ENCODE measurements around the gene STUB1. TPM values are rescaled to one million over a fixed set of nuclear protein-coding genes. Genes with fewer than 3 reads are reported as not detected.

STUB1 gene
- total and polyA plus RNA-seq, 2 of the 8 experiments (the other 6 are each of a cell fraction or from before 2014, with no cell fraction given) = 89.9 to 103 TPM

GRCh38 chr16:672371-672770 lies 7.8 kb upstream of the STUB1 start:
- ChIA-PET POLR2A (ENCODE audit: partially characterized antibody) (interaction anchor here (1.0 to 17.4 kb wide), 4 partner anchors 6 to 40 kb away, joined by 3 to 214 read pairs (median 108); partner anchors contain the start of genes JMJD8, RHBDL1, RHOT2 and STUB1), CTCF (ENCODE audit: partially characterized antibody) (interaction anchor here (1.3 to 12.0 kb wide), 4 partner anchors 12 to 90 kb away, joined by 5 to 75 read pairs (median 5); partner anchors contain the start of gene WDR24)
- H3K18ac ChIP-seq (ENCODE audit: extremely low read depth, low read length) = no peak overlapping the region
- H3K4me1 ChIP-seq (replicated peaks in 1 of 4; ENCODE audit: control insufficient read depth in 3 of 4, insufficient read depth in 4 of 4, low read length in 3 of 4) = peaks cover 0 to 27% (median 24%) of the 10 kb centered on the region in 4 experiments; a peak in 6 of 7 replicates
- no peak overlapping the region for H3K23ac ChIP-seq (ENCODE audit: insufficient read length)
- no peak overlapping the region for H2AK5ac ChIP-seq (ENCODE audit: low read depth, low read length)
- H3K9ac ChIP-seq (replicated peaks in 1 of 4; ENCODE audit: extremely low read depth in 1 of 4, low read depth in 3 of 4, low read length in 3 of 4) = no peak overlapping the region
- no peak overlapping the region for H4K5ac ChIP-seq (ENCODE audit: insufficient read length, low read depth, low read length)
- no peaks in the 10 kb centered on the region for H3K9me3 ChIP-seq (ENCODE audit: insufficient read depth in 2 of 2, low read depth in 1 of 2, low read length in 1 of 2)
- peaks cover 13% of the 10 kb centered on the region for H3K79me1 ChIP-seq (ENCODE audit: low read depth, low read length)
- TF ChIP-seq POU5F1 (IDR thresholded peaks at IDR 0.05; ENCODE audit: low read depth, low read length) = no peak
- no peak for TF ChIP-seq KDM1A (IDR thresholded peaks at IDR 0.05; ENCODE audit: borderline replicate concordance, low read length)
- TF ChIP-seq JUND (IDR thresholded peaks at IDR 0.05; ENCODE audit: low read length) = no peak
- TF ChIP-seq SAP30 (IDR thresholded peaks at IDR 0.05; ENCODE audit: insufficient read depth, insufficient replicate concordance, low read length) = no peak
- no peak for TF ChIP-seq MAX (IDR thresholded peaks at IDR 0.05)
- no peak overlapping the region for H2BK5ac ChIP-seq (ENCODE audit: low read depth, low read length)
- no peak overlapping the region for H4K8ac ChIP-seq (ENCODE audit: extremely low read depth, insufficient read depth, low read length)
- H3K56ac ChIP-seq (replicated peaks; ENCODE audit: insufficient read length, low read depth, low read length) = no peak overlapping the region
- H3K14ac ChIP-seq (ENCODE audit: insufficient read length) = no peak overlapping the region
- H4K20me1 ChIP-seq (replicated peaks in 1 of 2; ENCODE audit: control insufficient read depth in 1 of 2, insufficient read depth in 2 of 2, low read length in 2 of 2) = peaks cover 5 to 27% of the 10 kb centered on the region in 2 experiments
- 93% methylated on average over 18 of the region's 19 CpGs; no CpG with 5 or more reads in 1 of the 2 experiments for WGBS, 2 experiments (ENCODE audit: extremely low coverage in 1 of 2, insufficient coverage in 1 of 2, insufficient read length in 1 of 2, insufficient replicate concordance in 2 of 2, low coverage in 1 of 2, low lambda C conversion rate in 2 of 2, missing lambda C conversion rate in 1 of 2)
- peaks cover 12% of the 10 kb centered on the region for H3K23me2 ChIP-seq (ENCODE audit: low read depth, low read length)
- H3K4me3 ChIP-seq (ENCODE audit: extremely low read depth in 1 of 4, insufficient read depth in 2 of 4, low read depth in 3 of 4, low read length in 4 of 4) = no peak overlapping the region
- no peak overlapping the region for H3K4ac ChIP-seq (replicated peaks; ENCODE audit: insufficient read length, low read depth, low read length)
- no peak overlapping the region for H2BK120ac ChIP-seq (replicated peaks; ENCODE audit: low read depth, low read length)
- FAIRE-seq = no peak
- H3K36me3 ChIP-seq (ENCODE audit: control insufficient read depth in 2 of 4, insufficient read depth in 4 of 4, low read length in 3 of 4) = peaks cover 14 to 44% (median 33%) of the 10 kb centered on the region in 4 experiments
- H3K4me2 ChIP-seq (ENCODE audit: insufficient read depth in 1 of 2, low read depth in 2 of 2, low read length in 2 of 2) = no peak overlapping the region
- H2BK15ac ChIP-seq (ENCODE audit: low read length) = no peak overlapping the region
- H3K27me3 ChIP-seq (replicated peaks in 1 of 4; ENCODE audit: control insufficient read depth in 3 of 4, extremely low read depth in 1 of 4, insufficient read depth in 3 of 4, low read length in 3 of 4) = peaks cover 0 to 2% (median 0%) of the 10 kb centered on the region in 4 experiments; a peak in 2 of 7 replicates
- DNase-seq (ENCODE audit: low read depth in 1 of 2, low spot score in 2 of 2) = no peak
- no peak overlapping the region for H2AFZ ChIP-seq (ENCODE audit: low read length)
- H2BK12ac ChIP-seq (ENCODE audit: low read depth, low read length) = no peak overlapping the region
- H3K27ac ChIP-seq (ENCODE audit: low read depth, low read length) = no peak overlapping the region
- H2BK20ac ChIP-seq (ENCODE audit: low read length) = no peak overlapping the region
- no peak overlapping the region for H4K91ac ChIP-seq (replicated peaks; ENCODE audit: insufficient read length, low read length)
- peaks cover 0 to 13% of the 10 kb centered on the region in 2 experiments; a peak in 1 of 4 replicates for H3K79me2 ChIP-seq (ENCODE audit: control insufficient read depth in 1 of 2, insufficient read depth in 2 of 2, low read length in 2 of 2)
